Ovary (tissue), 3 donors: ENCODE results near the gene WNT5A.

Experiments
- CTCF ChIP-seq, 3 donors: fragments of 450-650 bp in 2 of 3; fragments of 200-600 bp in 1 of 3; IDR thresholded peaks; one replicate each; pipeline versions ENCODE4 v1.5.1 to v1.8.0; 2016 to 2022; ENCODE audit warnings: antibody characterized with exemption in 3 of 3, mild to moderate bottlenecking in 1 of 3
- POLR2A ChIP-seq: fragments of 450-650 bp; IDR thresholded peaks from one replicate; pipeline ENCODE4 v1.6.1; 2017; ENCODE audit warnings: antibody characterized with exemption, mild to moderate bottlenecking, moderate library complexity
- donor health status: DM: no; HTN: no; CAD: no.

GRCh38 chr3:55484191-55484689 is 2.9 kb downstream of the WNT5A start:
- TF ChIP-seq CTCF (IDR thresholded peaks at IDR 0.05): no peak
- no peak for TF ChIP-seq POLR2A
